Kidney tubule cell (primary cell): ENCODE data around the gene PAX8.
A peak's percentile ranks its signal among the peaks of the same experiment; 100 is the strongest.

ENCODE experiments used
- DNase-seq: peaks from one replicate; pipeline ENCODE4 v3.0.0-alpha.2; 2018; ENCODE audit warnings: low spot score

PAX8 gene

DNA sequence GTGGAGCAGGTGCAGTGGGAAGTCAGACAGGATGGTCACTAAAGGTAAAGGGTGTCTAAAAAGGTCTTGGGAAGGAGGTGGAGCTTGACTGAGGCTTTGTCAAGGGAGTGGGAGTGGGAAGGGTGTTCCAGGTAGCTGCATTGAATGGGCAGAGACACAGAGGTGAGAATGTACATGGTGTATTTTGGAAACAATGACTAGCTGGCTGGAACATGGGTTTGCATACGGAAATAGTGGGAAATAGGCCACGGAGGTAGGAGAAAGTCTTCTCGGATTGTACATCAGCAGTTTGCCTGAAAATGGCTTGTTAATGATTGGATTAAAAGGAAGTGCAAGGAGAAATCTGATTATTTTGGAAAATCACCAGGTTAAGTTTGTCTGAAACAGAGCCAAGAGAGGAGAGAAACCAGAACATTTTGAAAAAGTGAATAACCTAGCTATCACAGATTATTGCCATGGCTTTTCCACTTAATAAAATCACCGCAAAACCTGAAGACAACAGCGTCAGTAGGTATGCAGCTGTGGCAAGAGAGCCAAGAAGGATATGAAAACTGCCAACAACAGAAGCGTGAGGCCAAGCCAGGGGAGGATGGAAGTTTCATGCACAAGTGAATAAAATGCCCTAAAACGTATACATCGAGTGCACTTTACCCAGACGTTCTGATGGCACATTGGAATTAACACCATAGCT, 13.9 kb downstream of the PAX8 start:
- DNase-seq, result no peak

DNA sequence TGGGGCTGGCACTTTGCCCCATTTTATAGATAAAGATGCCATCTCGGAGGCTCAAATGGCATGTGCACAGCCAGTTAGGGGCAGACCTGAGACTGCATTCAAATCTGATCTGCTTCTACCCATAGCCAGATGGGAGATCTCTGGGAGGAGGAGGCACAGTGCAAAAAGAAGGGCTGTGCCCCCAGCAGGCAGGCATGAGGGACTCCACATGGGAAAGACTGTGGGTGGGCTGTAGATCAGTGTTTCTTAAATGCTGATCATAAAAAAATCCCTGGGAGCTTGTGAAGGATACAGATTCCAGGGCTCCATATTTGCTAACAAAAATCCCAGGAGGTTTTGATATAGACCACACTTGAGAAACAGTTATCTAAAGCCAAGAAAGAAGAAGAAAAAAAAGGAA, 15.2 kb downstream of the PAX8 start:
- no peak for DNase-seq

GRCh38 chr2:113260991-113261390, 17.7 kb downstream of the PAX8 start:
- no peak for DNase-seq

- DNase-seq, result no peak
These were observed 20.1 kb downstream of the PAX8 start for GRCh38 chr2:113258471-113259147.

DNA sequence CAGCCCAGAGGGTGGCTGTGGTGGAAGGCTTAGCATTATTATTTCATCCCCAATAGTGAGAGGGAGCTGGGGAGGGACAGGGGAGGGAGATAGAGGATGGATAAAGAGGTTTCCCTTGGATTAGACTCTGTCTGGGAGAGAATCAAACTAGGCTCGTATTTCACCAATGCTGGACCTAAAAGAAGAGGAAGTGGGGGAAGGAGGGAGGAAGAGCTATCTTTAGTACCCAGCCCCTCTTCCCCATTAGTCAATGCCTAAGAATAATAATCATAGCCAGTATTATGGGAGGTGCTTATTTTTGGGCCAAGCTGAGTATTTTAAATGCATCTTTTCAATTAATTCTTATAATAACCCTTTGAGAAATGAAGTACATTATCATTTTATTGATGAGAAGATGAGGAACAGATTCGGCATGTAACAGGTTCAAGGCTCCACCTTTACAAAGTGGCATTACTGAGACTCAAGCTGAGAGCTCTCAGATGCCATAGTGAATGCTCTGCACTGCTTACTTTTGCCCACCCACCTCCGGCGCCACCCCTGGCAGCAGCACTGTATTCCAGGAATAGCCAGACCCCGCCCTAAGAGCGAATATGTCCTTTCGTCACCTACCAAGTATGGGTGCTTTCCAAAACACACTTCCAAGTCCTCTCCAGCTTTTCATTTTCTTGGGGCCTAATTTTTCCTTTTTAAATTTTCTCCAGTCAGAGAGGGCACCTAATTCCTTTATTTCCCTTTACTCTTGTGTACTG, 21.0 kb downstream of the PAX8 start:
- no peak for DNase-seq

GRCh38 chr2:113255140-113256070, 23.3 kb downstream of the PAX8 start:
- DNase-seq, result no peak

DNA sequence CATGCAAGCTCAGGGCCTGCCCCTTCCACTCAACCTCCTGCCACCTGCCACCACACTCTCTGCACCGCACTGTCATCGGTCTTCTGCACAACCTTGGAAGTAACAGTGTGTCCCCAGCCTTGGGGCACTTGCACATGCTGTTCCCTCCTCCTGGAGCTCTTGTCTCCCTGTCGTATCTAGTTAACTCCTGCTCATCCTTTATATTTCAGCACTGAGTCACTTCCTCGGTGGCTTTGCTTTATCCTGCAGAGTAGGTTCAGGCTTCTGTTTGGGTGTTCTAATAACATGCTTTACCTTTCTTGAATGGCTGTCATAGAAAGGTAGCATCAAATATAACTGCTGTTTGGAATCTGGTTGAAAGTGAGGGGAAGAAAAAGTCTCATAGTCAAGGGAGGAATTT, 25.3 kb downstream of the PAX8 start:
- no peak for DNase-seq

DNA sequence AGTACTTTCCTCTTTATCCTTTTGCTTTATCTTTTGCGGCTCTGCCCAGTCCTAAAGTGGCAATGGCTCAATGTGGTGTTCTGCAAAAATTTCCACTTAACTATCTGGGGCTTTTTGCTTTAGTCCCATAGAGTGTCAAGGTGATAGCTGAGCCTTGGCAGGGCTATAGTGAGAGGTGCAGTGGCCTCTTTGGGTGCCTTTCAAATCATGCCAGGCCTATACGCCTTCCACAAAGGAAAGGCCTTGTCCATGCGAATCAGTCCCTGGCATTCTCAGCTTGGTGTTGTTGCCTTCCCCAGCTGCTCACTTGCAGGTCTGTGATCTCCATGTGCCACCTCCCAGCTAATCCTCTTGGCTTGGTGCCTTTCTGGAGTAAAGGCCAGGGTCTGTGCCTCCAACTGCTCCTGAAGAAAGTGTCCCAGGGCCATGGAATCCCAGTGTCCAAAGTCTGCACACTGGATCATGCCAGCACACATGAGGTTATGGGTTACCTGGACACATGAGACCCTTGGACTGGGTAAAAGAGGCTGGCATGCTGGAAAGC, 26.6 kb downstream of the PAX8 start:
- no peak for DNase-seq

DNA sequence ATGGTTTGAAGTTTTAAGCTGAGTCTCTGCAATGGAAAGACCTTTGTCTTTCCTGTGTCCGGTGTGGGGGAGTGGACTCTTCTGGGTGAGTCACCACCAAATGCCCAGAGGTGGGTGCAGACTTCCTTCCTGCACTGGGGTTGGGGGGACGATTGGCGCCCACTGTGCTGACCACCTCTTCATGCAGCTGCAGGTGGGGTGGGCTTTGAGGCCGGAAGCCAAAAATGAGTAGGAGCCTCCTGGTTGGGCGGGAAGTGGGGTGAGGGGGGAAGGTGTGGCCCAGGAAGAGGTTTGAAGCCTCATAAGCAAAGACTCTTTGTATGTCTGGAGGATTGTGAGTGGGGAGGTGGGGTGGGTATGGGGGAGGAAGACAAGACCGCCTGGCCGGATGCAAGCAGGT, 27.6 kb downstream of the PAX8 start:
- no peak for DNase-seq

DNA sequence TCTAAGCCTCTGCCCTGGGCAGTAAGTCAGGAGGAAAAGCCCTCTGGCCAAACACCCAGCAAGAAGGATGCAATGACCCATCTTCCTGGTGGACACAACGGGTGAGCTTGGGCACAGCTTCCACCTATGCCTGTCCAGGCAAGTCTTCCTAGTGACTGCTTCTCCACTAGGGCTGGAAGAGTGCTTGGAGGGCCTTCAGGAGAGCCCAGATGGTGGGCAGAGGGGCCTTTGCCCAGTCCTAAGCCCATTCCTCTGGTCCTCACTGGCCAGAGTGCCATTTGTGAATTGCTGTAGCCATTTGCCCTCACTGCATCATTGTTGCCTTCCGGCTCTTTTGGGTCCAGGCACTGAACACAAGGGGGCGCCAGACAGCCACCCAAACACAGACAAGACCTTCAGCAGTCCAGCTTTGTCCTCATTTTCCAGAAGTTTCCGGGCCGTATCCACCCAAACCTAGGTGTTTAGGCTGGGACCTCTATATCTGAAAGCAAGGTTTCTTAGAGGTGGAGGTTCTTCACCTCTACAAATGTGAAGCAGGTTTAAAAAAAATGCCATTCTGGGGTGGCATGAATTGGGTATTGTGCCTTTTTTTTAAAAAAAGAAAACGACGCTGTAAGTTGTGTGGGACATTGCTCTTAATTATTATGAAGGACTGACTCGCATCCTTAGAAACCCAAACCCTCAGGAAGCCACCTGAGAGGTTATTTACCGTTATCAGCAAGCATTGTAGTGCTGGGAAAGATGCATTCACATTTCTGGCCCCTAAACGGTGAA, 29.5 kb downstream of the PAX8 start:
- peak; percentile 80 for DNase-seq

DNA sequence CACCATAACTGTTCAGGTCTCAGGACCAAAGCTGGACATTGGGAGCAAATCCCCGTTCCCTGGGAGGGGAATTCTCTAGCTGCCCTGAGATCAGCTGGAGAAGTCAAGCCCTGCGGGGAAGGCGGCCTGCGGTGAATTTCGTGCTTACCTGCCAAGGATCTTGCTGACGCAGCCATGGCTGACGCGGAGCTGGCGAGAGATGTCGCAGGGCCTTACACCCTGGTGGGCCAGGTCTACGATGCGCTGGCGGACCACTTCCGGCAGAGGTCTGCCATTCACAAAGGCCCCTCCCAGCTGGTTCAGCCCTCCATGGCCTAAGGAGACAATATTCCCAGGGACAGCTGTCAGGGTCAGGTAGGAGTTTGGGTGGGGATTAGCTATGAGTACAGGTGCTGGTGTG, 32.1 kb downstream of the PAX8 start:
- no peak for DNase-seq

DNA sequence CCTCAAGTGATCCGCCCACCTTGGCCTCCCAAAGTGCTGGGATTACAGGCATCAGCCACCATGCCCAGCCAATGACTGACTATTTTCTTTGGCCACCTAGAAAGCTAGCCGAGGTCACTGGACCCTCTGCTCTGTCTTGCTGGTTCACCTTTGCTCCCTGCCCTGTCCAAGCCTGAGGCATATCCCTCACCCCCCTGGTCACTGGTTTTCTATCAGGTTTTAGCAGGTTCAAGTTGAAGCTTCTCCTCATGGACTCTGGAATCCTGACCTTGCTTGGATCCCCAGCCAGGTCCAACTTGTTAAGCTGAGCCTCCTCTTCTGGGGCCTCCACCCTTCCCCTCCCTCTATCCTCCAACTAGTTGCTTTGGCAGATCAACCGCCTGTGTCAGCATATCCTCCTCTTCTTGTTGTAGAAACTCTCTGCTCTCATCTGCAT, 33.4 kb downstream of the PAX8 start:
- DNase-seq, result no peak

DNA sequence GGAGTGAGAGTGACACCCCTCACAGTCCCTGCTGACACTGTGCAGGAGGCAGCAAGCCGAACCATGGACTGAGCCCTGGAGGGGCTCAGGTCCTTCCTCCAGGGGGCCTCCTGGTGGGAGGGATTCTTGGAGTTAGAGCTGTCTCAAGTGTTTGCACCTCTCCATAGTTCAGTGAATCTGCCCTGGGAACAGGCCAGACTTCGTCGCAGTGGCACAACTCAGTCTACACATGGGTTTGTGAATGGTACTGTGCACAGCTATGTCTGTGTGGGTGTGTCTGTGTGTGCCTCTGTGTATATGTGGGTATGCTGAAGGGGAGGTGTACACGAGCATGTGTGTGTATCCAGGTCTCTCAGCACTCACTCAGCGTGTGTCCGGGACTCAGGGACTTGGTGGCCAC, 36.4 kb downstream of the PAX8 start:
- DNase-seq, result no peak

- DNase-seq, result peak; percentile 100
These were observed 37.5 kb downstream of the PAX8 start for GRCh38 chr2:113240915-113241911.

DNA sequence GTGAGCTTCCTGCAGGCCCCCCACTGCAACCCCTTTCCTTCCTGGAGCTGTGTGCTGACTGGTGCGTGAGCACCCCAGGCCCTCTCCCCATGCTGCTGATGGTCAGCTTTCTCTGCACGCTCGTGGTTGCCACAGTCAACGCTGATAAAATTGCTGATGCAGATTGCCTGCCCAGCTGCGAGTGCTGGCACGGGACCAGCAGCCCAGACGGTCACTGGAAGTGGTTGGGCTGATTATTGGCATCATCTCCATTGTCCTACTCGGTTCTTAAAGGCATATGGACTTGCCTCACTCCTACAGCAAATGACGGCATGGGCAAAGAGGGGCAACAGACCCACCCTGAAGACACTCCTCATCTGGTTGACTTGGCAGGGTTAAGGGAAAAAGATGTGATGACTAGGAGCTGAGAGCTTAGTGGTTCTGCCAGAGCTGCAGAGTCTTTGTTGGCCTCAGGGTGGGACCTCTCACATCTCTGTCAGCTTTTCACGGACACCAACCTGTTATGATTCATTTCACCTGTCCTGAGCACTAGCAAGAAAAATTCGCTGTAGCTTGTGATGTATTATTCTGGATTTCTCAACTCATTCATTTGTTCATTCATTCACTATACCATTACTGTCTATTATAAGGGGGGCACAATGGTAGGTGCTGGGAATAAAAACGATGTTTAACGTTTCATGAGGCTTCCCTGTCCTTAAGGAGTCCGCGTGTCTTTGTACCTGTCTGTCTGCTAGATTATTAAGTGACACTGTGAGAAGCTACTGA, 38.4 kb downstream of the PAX8 start:
- peak; percentile 81 for DNase-seq

GRCh38 chr2:113238871-113239839, 39.6 kb downstream of the PAX8 start:
- DNase-seq, result peak; percentile 69

DNA sequence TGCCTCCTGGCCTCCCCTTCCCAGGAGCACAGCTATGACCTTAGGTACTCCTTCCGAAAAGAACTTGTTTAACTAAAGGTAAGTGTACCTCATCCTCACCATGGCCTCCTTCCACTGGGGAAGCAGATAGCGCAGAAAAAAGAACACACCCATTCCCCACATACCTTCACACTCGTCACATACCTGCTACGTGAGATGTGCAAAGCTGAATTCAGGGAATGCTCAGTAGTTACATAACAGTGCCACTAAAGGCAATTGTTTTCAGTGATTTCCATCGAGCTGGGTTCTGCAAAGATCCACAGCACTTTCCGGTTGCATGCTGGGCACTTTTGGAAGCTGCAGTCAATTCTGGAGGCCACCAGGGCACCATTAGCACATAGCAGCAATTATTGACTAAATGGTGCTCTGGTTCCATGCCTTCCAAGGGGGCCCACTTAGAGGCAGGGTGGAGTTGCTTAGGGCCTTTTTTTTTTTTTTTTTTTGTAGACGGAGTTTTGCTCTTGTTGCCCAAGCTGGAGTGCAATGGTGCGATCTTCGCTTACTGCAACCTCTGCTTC, 41.0 kb downstream of the PAX8 start:
- DNase-seq, result no peak
